ENCODE data around the gene MIGA1. TPM values are rescaled to one million over a fixed set of nuclear protein-coding genes. Genes with fewer than 3 reads are reported as not detected.

MIGA1 gene
- total and polyA plus RNA-seq, 10 of the 15 experiments (the other 5 are each of a cell fraction or from before 2014, with no cell fraction given), result 1.3 to 7.2 (median 4.2) TPM

- FAIRE-seq, result no peak
- no peaks in the 10 kb centered on the region for H3K4me1 ChIP-seq (ENCODE audit: control insufficient read depth, insufficient read depth, low read length)
- ATAC-seq, result no peak
- CTCF ChIA-PET, result interaction anchor here (0.6 kb wide), 1 partner anchor 10 kb away, joined by 3 read pairs; no protein-coding TSS in a partner anchor
- 100% methylated on average over 2 of the region's 2 CpGs for WGBS (ENCODE audit: insufficient coverage, insufficient replicate concordance, low lambda C conversion rate, missing lambda C conversion rate)
- in situ Hi-C loops (cut with MboI) (no loop called here), intact Hi-C loops (cut with micrococcal nuclease; ENCODE audit: unreplicated experiment) (no loop called here)
- SMC1A ChIA-PET (ENCODE audit: uncharacterized antibody, unreplicated experiment), result interaction anchor here (1.1 kb wide), 2 partner anchors 16 to 26 kb away, joined by 3 read pairs; no protein-coding TSS in a partner anchor
- no TSS peak for BruUV-seq (replicated peaks)
- no peak overlapping the region for H3K4me2 ChIP-seq (ENCODE audit: control insufficient read depth, insufficient read depth)
- POLR2A ChIA-PET, result no interaction called here
- no peaks in the 10 kb centered on the region for H4K20me1 ChIP-seq (ENCODE audit: control insufficient read depth, insufficient read depth)
- no peak for DNase-seq (ENCODE audit: low read depth, low spot score)
- H2AFZ ChIP-seq (ENCODE audit: control insufficient read depth, low read depth, low read length), result no peak overlapping the region
- no peak overlapping the region for H3K9ac ChIP-seq (ENCODE audit: control insufficient read depth, insufficient read depth, low read length)
- RAD21 ChIA-PET (ENCODE audit: unreplicated experiment), result no interaction called here
- peaks cover 0 to 5% of the 10 kb centered on the region in 2 experiments; a peak in 1 of 4 replicates for H3K36me3 ChIP-seq (ENCODE audit: control insufficient read depth in 2 of 2, insufficient read depth in 2 of 2, low read length in 1 of 2)
- H3K9me3 ChIP-seq (replicated peaks; ENCODE audit: control insufficient read depth, insufficient read depth, low read length), result no peaks in the 10 kb centered on the region
- H3K79me2 ChIP-seq (ENCODE audit: control insufficient read depth, insufficient read depth, low read length), result no peaks in the 10 kb centered on the region
- no peak overlapping the region for H3K27ac ChIP-seq (ENCODE audit: control insufficient read depth, insufficient read depth)
- H3K4me3 ChIP-seq, result no peak overlapping the region
- H3K27me3 ChIP-seq (replicated peaks in 1 of 2; ENCODE audit: control insufficient read depth in 2 of 2, insufficient read depth in 2 of 2, low read length in 1 of 2), result no peaks in the 10 kb centered on the region
- TF ChIP-seq FOXK2 (IDR thresholded peaks at IDR 0.05) (no peak), REST (IDR thresholded peaks at IDR 0.05; ENCODE audit: low read depth, low read length) (no peak), SIX5 (IDR thresholded peaks at IDR 0.05; ENCODE audit: low read depth, low read length, severe bottlenecking) (no peak), RAD51 (IDR thresholded peaks at IDR 0.05) (no peak), E4F1 (IDR thresholded peaks at IDR 0.05; ENCODE audit: borderline replicate concordance, partially characterized antibody) (no peak), NR2F1 (conservative IDR thresholded peaks at IDR 0.05) (no peak), SMAD1 (IDR thresholded peaks at IDR 0.05; ENCODE audit: low read depth, partially characterized antibody) (no peak), POLR2A (IDR thresholded peaks at IDR 0.05; ENCODE audit: low read depth, low read length) (no peak), ZBTB11 (CRISPR knock-in tag; IDR thresholded peaks at IDR 0.05) (no peak), SUPT20H (IDR thresholded peaks at IDR 0.05; ENCODE audit: borderline replicate concordance, control insufficient read depth, low read depth, low read length) (no peak), CREB1 (IDR thresholded peaks at IDR 0.05; ENCODE audit: low read depth) (no peak), TARDBP (IDR thresholded peaks at IDR 0.05; ENCODE audit: borderline replicate concordance) (no peak), MYC (IDR thresholded peaks at IDR 0.05; ENCODE audit: insufficient read depth, insufficient read length, insufficient replicate concordance, low read length, severe bottlenecking) (no peak), NR2C2 (IDR thresholded peaks at IDR 0.05; ENCODE audit: borderline replicate concordance, control insufficient read depth, insufficient read length, low read depth) (no peak), JUND (IDR thresholded peaks at IDR 0.05; ENCODE audit: low read depth, low read length) (no peak)
Measured at GRCh38 chr1:77831976-77832711, 52.7 kb downstream of the MIGA1 start.

Measured in GM12878 (cell line).